CD14-positive monocyte (primary cell): ENCODE measurements around the gene ANKRD12. TPM values are rescaled to one million over a fixed set of nuclear protein-coding genes. Genes with fewer than 3 reads are reported as not detected.
"Not testable (repeated sequence)": the region's sequence is repeated elsewhere in the genome, so short reads cannot be mapped to it uniquely, and the experiment has no call there.

ENCODE experiments used
- DNase-seq, 3 donors: peaks; one replicate each; pipeline ENCODE4 v3.0.0-alpha.2; 2011 to 2022
- H2AFZ ChIP-seq: 2 replicates; pipeline ENCODE4 v1.6.0; 2012; ENCODE audit warnings: mild to moderate bottlenecking, low read depth, low read length, inconsistent platforms; ENCODE audit not compliant: insufficient read depth, poor library complexity, severe bottlenecking
- H3K27ac ChIP-seq, 2 donors: 1 replicate in 1 of 2; 2 replicates in 1 of 2; pipeline ENCODE4 v1.5.1; 2012 to 2013; ENCODE audit warnings: low read length in 2 of 2, control low read depth in 1 of 2, inconsistent platforms in 1 of 2, low read depth in 1 of 2, mild to moderate bottlenecking in 1 of 2
- H3K27me3 ChIP-seq, 2 donors: one replicate each; pipeline versions ENCODE4 v1.6.0 to v1.6.1; 2011 to 2013; ENCODE audit warnings: low read length in 2 of 2; ENCODE audit not compliant: control insufficient read depth in 2 of 2, insufficient read depth in 2 of 2
- H3K36me3 ChIP-seq, 2 donors: replicated peaks in 1 of 2; 1 replicate in 1 of 2; 2 replicates in 1 of 2; pipeline versions ENCODE4 v1.5.1 to v1.6.1; 2012 to 2013; ENCODE audit warnings: low read length in 2 of 2, control low read depth in 1 of 2, inconsistent platforms in 1 of 2, mild to moderate bottlenecking in 1 of 2; ENCODE audit not compliant: insufficient read depth in 2 of 2, control insufficient read depth in 1 of 2
- H3K4me1 ChIP-seq, 2 donors: 1 replicate in 1 of 2; 2 replicates in 1 of 2; pipeline versions ENCODE4 v1.5.1 to v1.6.1; 2012 to 2013; ENCODE audit warnings: low read length in 2 of 2, control low read depth in 1 of 2, inconsistent platforms in 1 of 2, mild to moderate bottlenecking in 1 of 2, moderate library complexity in 1 of 2; ENCODE audit not compliant: insufficient read depth in 2 of 2, control insufficient read depth in 1 of 2
- H3K4me2 ChIP-seq: replicated peaks from 2 replicates; pipeline ENCODE3; 2012; ENCODE audit warnings: low read length, moderate library complexity, mild to moderate bottlenecking; ENCODE audit not compliant: poor library complexity, severe bottlenecking; ENCODE audit errors: extremely low read depth
- H3K4me3 ChIP-seq, 3 experiments: fragments of 200-600 bp in 1 of 3; sonication (generic) in 1 of 3; replicated peaks in 1 of 3; 1 replicate in 2 of 3; 2 replicates in 1 of 3; pipeline ENCODE4 v1.5.1; 2011 to 2013; ENCODE audit warnings: low read length in 3 of 3, mild to moderate bottlenecking in 3 of 3, control low read depth in 2 of 3, low read depth in 2 of 3, inconsistent platforms in 1 of 3, moderate library complexity in 1 of 3
- H3K79me2 ChIP-seq: 2 replicates; pipeline ENCODE4 v1.6.0; 2012; ENCODE audit warnings: mild to moderate bottlenecking, control low read depth, inconsistent platforms, low read length, moderate library complexity; ENCODE audit not compliant: insufficient read depth
- H3K9ac ChIP-seq: 2 replicates; pipeline ENCODE4 v1.6.0; 2017; ENCODE audit warnings: low read length, mild to moderate bottlenecking; ENCODE audit not compliant: insufficient read depth, poor library complexity, severe bottlenecking
- H3K9me3 ChIP-seq, 2 donors: replicated peaks in 1 of 2; 1 replicate in 1 of 2; 2 replicates in 1 of 2; pipeline versions ENCODE4 v1.5.1 to v1.6.1; 2012 to 2013; ENCODE audit warnings: low read length in 2 of 2, control low read depth in 1 of 2; ENCODE audit not compliant: control insufficient read depth in 1 of 2, insufficient read depth in 1 of 2
- H4K20me1 ChIP-seq: 2 replicates; pipeline ENCODE4 v1.6.0; 2012; ENCODE audit warnings: mild to moderate bottlenecking, low read length, control low read depth, moderate library complexity; ENCODE audit not compliant: insufficient read depth
- H3K27ac Mint-ChIP-seq, 7 donors: one replicate each; pipeline ENCODE4 v1.8.0; 2020; ENCODE audit warnings: mild to moderate bottlenecking in 7 of 7, mixed read lengths in 7 of 7, moderate library complexity in 6 of 7, inconsistent platforms in 2 of 7
- H3K27me3 Mint-ChIP-seq, 3 donors: one replicate each; pipeline ENCODE4 v1.8.0; 2021 to 2022; ENCODE audit warnings: low read depth in 3 of 3, mild to moderate bottlenecking in 3 of 3, mixed read lengths in 3 of 3, moderate library complexity in 3 of 3, inconsistent platforms in 1 of 3
- H3K36me3 Mint-ChIP-seq, 2 donors: one replicate each; pipeline ENCODE4 v1.8.0; 2020; ENCODE audit warnings: mixed read lengths in 2 of 2, inconsistent platforms in 1 of 2, mild to moderate bottlenecking in 1 of 2
- H3K4me1 Mint-ChIP-seq: one replicate; pipeline ENCODE4 v1.8.0; 2020; ENCODE audit warnings: mild to moderate bottlenecking, mixed read lengths
- H3K4me3 Mint-ChIP-seq, 2 donors: one replicate each; pipeline ENCODE4 v1.8.0; 2020; ENCODE audit warnings: mild to moderate bottlenecking in 2 of 2, mixed read lengths in 2 of 2, moderate library complexity in 1 of 2
- H3K9me3 Mint-ChIP-seq, 7 donors: one replicate each; pipeline ENCODE4 v1.8.0; 2020 to 2022; ENCODE audit warnings: mixed read lengths in 7 of 7, mild to moderate bottlenecking in 6 of 7, moderate library complexity in 6 of 7, inconsistent platforms in 2 of 7
- CTCF ChIP-seq: fragments of 200-600 bp; IDR thresholded peaks from one replicate; pipeline ENCODE4 v1.8.0; 2022; ENCODE audit warnings: antibody characterized with exemption, mild to moderate bottlenecking
- WGBS: methylation state at CpG from one replicate; pipeline ENCODE4 v1.1.5; 2013; ENCODE audit warnings: missing lambda C conversion rate; ENCODE audit not compliant: insufficient coverage; 5-methylcytosine and 5-hydroxymethylcytosine counted together
- intact Hi-C, 2 donors: fragments of 100-400 bp; cut with micrococcal nuclease; formaldehyde crosslinking; loops; one replicate each; pipeline versions ENCODE4 v1.15.0 to v1.15.1; 2023
- polyA plus RNA-seq, 3 donors: library from polyadenylated mRNA; depleted of rRNA in 1 of 3; unstranded in 2 of 3; stranded (reverse) in 1 of 3; fragments of 300-500 nt in 2 of 3; fragments of >200 nt in 1 of 3; fragmentation: Illumina TruSeq in 2 of 3; gene quantifications; 1 replicate in 2 of 3; 2 replicates in 1 of 3; pipeline ENCODE4 v1.2.3, GENCODE V29; 2012 to 2021

Gene ANKRD12
- polyA plus RNA-seq, 3 donors: 9.3 to 15.5 (median 15.4) TPM

GRCh38 chr18:9092665-9093064, 43.9 kb upstream of the ANKRD12 start:
- Histone ChIP-seq H3K27ac (no peak overlapping the region), H2AFZ (no peak overlapping the region), H3K4me2 (no peak overlapping the region), H4K20me1 (no peaks in the 10 kb centered on the region), H3K27me3 (no peaks in the 10 kb centered on the region), H3K36me3 (no peaks in the 10 kb centered on the region), H3K79me2 (no peaks in the 10 kb centered on the region), H3K4me1 (peaks cover 32 to 35% of the 10 kb centered on the region in 2 donors), H3K9me3 (no peaks in the 10 kb centered on the region), H3K9ac (no peak overlapping the region), H3K4me3 (no peak overlapping the region)
- peaks cover 46% of the 10 kb centered on the region for H3K4me1 Mint-ChIP-seq
- no peak overlapping the region for H3K4me3 Mint-ChIP-seq
- WGBS: 88% methylated on average over 2 of the region's 2 CpGs
- H3K36me3 Mint-ChIP-seq: no peaks in the 10 kb centered on the region
- intact Hi-C loops: no loop called here
- H3K27ac Mint-ChIP-seq: peak overlapping the region in 2 of 7 donors; percentile 35 to 58
- TF ChIP-seq CTCF: no peak
- H3K27me3 Mint-ChIP-seq: peaks cover 0 to 3% (median 2%) of the 10 kb centered on the region in 3 donors
- peak in 1 of 3 donors; percentile 15 for DNase-seq
- peaks cover 0 to 4% (median 0%) of the 10 kb centered on the region in 7 donors for H3K9me3 Mint-ChIP-seq

GRCh38 chr18:9093109-9093508, 43.5 kb upstream of the ANKRD12 start:
- H3K9me3 Mint-ChIP-seq, H3K9ac ChIP-seq, H3K79me2 ChIP-seq, H2AFZ ChIP-seq, H3K4me3 Mint-ChIP-seq, H3K27me3 Mint-ChIP-seq, H3K27ac ChIP-seq, H3K4me3 ChIP-seq, H3K27ac Mint-ChIP-seq, DNase-seq, H4K20me1 ChIP-seq, H3K36me3 Mint-ChIP-seq, H3K27me3 ChIP-seq, H3K4me2 ChIP-seq, H3K9me3 ChIP-seq, intact Hi-C loops, H3K36me3 ChIP-seq: not testable (repeated sequence)
- peaks cover 32 to 35% of the 10 kb centered on the region in 2 donors for H3K4me1 ChIP-seq
- WGBS: no CpG with 5 or more reads among the region's 3 CpGs
- peaks cover 46% of the 10 kb centered on the region for H3K4me1 Mint-ChIP-seq
